AG08396 (cell line): ENCODE data around the gene AMHR2.
"Not testable (repeated sequence)": the region's sequence is repeated elsewhere in the genome, so short reads cannot be mapped to it uniquely, and the experiment has no call there.

Experiments used
- DNase-seq: peaks from one replicate; pipeline ENCODE4 v3.0.0; 2012; ENCODE audit warnings: low spot score, mixed read lengths

AMHR2 gene

DNA sequence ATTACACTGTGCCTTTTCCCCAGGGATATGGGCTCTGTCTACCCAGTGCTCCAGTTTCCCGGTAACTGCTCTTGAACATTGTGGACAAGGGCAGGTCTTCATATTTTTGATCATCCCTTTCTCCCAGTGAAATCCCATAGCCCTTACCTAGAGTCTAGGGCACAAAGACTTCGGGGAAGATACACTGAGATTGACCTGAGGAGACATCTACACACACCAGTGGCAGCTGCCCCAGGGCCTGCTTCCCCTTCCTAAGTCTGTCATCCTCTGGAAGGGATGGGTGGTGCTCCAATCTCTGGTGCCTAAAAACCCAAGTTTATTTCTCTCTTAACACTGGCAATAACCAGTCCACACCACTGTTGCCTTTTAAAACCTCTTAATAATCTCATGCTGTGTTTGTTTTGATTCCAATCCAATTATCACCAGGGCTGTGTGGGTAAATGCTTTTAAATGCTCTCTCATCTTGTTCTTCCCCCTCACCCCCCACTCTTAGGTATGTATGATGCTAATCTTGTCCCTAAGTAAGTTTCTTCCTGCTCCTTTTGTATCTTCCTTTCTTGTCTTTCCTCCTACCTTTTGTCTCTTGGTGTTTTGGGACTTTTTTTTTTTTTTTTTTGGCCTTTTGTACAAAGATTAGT, 7.8 kb upstream of the AMHR2 start:
- not testable (repeated sequence) for DNase-seq

DNA sequence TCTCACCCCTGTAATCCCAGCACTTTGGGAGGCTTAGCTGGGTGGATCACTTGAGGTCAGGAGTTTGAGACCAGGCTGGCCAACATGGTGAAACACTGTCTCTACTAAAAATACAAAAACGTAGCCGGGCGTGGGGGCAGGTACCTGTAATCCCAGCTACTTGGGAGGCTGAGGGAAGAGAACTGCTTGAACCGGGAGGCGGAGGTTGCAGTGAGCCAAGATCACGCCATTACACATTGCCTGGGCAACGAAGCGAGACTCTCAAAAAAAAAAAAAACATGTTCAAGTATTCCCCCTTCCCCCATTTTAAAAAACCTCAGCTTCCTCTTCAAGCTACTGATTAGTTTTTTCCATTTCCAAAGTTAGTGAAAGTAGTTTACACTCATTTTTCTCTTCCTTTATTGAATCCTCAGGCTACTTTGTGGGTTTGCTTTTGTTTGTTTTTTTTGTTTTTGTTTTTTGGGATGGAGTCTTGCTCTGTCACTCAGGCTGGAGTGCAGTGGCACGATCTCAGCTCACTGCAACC, 6.3 kb upstream of the AMHR2 start:
- DNase-seq, result not testable (repeated sequence)

DNA sequence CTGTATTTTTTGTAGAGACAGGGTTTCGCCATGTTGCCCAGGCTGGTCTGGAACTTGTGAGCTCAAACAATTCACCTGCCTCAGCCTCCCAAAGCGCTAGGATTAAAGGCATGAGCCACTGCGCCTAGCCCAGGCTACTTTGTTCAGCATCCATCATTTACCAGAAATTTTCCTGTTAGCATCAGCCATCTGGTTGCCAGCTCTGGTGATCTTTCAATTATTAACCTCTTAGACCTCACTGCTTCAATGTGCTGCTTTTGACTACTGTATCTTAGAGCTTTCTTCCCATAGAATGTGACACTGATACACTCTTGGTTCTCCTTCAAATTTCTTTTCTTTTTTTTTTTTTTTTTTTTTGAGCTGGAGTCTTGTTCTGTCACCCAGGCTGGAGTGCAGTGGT, 5.4 kb upstream of the AMHR2 start:
- DNase-seq, result no peak

DNA sequence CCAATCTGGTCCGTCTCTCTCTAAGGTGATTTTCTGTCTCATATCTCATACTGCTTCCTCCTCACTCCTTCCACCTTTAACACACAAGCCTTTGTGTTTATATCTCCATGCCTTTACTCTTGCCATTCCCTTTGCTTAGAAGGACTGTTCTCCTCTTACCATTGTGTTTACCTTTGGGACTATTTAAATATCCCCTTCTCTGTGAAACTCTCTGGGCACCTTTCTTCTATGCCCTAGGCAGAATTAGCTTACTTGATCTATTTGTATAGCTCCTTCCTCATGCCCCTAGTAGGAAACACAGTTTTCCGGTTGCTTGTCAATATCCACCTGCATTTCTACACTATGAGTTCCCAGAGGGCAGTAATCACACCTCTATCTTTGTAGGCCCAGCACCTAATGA, 3.9 kb upstream of the AMHR2 start:
- DNase-seq, result no peak

DNA sequence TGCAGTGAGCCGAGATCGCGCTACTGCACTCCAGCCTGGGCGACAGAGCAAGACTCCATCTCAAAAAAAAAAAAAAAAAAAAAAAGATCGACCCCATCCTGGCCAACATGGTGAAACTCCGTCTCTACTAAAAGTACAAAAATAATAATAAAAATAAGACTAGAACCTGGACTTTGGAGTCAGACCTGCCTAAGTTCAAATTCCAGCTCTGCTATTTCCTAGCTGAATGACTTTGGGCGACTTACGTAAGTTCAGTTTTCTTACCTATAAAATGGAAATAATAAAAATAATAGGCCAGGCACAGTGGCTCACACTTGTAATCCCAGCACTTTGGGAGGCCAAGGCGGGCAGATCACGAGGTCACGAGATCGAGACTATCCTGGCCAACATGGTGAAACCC, 1.4 kb upstream of the AMHR2 start:
- not testable (repeated sequence) for DNase-seq

DNA sequence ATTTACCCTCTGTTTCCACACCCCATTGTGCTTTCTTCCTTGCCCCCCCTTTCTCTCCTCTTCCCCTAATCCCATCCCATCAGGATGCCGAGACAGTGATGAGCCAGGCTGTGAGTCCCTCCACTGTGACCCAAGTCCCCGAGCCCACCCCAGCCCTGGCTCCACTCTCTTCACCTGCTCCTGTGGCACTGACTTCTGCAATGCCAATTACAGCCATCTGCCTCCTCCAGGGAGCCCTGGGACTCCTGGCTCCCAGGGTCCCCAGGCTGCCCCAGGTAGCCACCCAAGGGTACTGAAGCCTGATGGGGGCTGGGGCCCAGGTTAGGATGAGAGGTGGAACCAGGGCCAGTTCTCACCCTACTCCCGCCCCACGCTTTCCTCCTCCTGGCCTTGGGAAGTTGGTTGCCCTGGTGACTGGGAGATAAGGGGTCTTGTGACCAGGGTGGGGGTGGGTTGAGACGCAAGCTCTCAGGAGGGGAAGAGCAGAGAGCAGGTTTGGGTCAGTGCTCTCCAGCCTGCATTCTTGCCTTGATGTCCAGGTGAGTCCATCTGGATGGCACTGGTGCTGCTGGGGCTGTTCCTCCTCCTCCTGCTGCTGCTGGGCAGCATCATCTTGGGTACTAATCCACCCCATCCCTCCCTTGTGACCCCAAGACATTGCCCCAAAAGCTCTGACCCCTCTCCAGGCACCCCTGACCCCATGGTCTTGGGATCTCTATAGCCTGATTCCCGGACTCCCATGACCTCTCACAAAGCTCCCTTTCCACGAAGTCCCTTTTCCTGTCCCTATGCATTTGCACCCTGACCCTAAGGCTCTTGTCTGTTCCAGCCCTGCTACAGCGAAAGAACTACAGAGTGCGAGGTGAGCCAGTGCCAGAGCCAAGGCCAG, 1.2 kb downstream of the AMHR2 start:
- DNase-seq, result no peak

DNA sequence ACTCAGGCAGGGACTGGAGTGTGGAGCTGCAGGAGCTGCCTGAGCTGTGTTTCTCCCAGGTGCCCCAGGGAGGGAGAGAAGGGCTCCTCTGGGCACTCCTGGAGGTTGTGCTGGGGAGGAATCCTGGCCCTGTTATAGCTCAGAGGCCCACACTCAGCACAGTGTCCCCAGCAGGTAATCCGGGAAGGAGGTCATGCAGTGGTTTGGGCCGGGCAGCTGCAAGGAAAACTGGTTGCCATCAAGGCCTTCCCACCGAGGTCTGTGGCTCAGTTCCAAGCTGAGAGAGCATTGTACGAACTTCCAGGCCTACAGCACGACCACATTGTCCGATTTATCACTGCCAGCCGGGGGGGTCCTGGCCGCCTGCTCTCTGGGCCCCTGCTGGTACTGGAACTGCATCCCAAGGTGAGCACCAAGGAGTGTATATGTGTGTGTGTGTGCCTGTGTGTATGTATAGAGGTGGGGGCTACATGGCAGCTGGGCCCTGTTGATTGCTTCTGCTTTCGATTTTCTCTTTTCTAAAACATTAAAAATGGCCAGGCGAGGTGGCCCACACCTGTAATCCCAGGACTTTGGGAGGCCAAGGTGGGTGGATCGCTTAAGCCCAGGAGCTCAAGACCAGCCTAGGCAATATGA, 2.0 kb downstream of the AMHR2 start:
- DNase-seq, result no peak

DNA sequence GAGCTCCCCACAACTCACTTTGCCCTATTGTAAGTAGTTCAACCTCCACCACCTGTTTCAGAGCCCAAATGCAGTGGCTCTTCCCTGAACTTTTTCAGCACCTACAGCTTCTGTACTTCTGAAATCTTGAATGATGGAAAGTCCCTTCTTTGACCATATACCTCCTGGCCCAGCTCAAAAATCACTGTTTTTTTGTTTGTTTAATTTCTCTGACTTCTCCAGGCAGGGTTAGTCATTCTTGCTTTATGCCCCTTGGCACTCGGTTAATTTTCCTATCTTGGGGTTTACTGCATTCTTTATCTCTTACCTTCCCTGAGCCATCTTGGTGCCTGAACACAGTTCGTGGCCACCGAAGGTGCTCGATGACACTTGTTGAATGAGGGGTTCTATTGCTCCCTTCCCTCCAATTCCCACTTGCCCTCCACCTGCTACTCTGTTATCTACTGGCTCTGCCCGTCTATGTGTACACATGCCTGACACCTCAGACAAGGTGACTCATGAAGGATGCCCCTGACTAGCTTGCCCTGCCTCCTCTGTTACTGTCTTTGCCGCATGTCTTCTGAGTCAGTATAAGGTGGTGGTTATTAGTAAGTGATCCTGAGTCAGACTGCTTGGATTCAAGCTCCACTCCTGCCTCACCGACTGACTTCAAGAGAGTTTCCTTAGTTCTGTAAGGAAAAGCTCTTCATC, 4.4 kb downstream of the AMHR2 start:
- DNase-seq, result peak; percentile 81

DNA sequence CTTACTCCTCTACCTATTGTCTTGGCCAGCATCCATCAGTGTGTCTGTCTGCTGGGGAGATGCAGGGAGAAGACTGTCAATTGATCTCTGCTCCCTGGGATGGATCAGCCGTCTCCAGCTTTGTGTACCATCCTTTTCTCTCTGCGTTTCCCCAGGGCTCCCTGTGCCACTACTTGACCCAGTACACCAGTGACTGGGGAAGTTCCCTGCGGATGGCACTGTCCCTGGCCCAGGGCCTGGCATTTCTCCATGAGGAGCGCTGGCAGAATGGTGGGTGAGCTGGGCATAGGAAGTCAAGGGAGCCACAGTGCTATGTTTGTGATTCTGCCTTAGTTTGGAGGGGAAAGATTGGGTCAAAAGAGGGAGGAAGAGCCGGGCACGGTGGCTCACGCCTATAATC, 5.1 kb downstream of the AMHR2 start:
- no peak for DNase-seq

DNA sequence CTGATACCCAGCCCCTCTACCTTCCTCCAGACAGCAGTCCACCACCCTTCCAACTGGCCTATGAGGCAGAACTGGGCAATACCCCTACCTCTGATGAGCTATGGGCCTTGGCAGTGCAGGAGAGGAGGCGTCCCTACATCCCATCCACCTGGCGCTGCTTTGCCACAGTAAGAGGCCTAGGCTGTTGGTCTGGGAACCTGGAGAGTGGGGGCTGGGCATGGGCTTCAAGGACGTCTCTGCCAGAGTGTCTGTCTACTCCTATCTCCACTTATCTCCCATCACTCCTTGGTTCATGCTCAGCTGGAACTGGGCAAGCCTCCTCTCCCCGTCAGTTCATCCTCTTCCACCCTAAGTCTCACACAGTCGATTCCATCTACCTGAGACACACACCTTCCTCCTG, 6.5 kb downstream of the AMHR2 start:
- DNase-seq, result no peak

DNA sequence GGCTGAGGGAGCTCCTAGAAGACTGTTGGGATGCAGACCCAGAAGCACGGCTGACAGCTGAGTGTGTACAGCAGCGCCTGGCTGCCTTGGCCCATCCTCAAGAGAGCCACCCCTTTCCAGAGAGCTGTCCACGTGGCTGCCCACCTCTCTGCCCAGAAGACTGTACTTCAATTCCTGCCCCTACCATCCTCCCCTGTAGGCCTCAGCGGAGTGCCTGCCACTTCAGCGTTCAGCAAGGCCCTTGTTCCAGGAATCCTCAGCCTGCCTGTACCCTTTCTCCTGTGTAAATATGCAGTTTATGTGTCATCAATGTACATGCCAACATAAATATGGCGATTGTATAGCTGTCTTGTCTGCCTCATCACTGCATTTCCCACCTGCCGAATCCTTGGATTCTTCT, 7.5 kb downstream of the AMHR2 start:
- no peak for DNase-seq

DNA sequence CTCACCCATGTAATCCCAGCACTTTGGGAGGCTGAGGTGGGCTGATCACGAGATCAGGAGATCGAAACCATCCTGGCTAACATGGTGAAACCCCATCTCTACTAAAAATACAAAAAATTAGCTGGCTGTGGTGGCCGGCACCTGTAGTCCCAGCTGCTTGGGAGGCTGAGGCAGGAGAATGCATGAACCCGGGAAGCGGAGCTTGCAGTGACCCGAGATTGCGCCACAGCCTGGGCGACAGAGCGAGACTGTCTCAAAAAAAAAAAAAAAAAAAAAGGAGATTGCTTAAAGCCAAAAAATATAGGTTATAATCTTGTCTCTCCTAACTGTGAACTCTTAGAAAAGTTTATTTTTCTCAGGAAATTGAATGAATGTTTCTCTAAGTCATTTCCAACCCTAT, 11.7 kb downstream of the AMHR2 start:
- not testable (repeated sequence) for DNase-seq

DNA sequence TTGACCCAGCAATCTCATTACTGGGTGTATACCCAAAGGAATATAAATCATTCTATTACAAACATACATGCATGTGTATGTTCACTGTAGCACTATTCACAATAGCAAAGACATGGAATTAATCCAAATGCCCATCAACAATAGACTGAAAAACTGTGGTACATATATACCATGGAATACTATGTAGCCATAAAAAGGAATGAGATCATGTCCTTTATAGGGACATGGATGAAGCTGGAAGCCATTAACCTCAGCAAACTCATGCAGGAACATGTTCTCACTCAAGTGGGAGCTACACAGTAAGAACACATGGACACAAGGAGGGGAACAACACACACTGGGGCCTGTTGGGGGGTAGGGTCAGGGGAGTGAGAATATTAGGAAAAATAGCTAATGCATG, 15.9 kb downstream of the AMHR2 start:
- DNase-seq, result not testable (repeated sequence)

DNA sequence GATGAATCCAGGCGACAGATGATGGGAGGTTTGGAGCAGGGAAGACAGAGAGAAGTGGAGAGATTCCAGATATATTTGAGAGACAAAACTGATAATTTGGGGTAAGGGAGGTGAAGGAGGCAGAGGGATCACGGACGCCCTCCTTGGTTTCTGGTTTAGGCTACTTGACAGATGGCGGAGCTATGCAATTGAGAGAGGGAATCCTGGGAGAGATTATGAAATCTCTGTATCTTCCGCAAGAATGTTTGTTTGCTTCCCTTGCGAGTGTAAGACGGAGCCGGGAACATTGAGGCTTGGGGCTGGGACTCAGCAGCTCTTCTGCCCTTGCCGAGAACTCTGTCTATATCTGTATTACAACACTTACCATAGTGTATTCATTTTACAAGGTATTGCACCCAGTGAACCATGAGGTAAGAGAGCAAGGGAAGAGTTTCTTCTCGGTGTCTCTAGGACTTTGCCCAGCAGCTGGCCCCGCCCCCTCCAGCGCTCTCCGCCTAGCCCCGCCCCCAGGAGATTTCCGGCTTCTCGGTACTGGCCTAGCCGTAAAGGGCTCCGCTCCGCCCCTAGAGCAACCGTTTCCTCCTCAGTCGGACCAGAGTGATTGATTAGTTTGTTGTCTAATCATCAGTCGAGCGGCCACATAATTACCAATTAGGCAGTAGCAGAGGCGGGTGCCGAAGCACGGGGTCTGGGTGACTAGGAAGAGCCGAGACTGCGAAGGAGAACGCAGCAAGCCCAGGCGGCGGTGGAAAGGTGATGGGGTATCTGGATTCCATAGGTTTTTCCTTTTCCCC, 17.6 kb downstream of the AMHR2 start, which contains the start of gene PRR13:
PRR13 (plus strand) TSS at position 695 of the 794 bp plus-strand sequence. CDS start 981 bp downstream, outside the sequence.
- peak; percentile 96 for DNase-seq

DNA sequence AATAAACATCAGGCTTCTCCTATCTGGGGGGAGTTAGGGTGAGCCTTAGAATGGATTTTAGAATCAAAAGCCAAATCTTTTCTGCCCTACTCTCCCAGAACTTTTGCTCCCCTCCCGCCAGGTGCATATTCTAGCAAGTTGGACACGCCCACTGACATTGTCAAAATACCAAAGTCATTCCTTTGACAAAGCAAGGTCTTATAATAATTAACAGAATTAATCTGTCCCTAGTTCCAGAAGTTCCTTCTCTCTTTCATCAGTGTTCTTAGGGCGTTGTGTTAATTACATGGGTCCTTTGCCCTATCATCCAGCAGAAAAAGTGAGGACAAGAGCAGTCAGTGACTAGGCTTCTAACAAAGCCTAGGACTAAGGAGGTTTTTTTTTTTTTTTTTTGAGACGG, 20.3 kb downstream of the AMHR2 start:
- no peak for DNase-seq

DNA sequence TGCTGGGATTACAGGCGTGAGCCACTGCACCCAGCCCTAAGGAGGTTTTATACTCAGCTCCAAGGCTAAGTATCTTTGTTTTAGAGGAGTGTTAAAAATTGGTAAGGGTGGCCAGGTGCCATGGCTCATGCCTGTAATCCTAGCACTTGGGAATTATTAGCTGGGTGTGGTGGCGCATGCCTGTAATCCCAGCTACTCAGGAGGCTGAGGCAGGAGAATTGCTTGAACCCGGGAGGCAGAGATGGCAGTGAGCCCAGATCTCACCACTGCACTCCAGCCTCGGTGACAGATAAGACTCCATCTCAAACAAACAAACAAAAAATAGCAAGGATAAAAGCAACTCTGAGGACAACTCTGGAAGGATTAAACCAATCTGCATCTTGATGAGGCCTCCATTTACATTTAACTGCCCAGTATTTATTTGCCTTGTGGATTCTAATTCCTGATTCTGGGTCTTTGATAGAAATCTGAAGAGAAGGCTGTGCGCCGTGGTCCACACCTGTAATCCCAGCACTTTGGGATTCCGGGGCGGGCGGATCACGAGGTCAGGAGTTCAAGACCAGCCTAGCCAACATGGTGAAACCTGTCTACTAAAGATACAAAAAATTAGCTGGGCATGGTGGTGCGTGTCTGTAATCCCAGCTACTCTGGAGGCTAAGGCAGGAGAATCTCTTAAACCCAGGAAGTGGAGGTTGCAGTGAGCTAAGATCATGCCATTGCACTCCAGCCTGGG, 21.1 kb downstream of the AMHR2 start:
- not testable (repeated sequence) for DNase-seq

DNA sequence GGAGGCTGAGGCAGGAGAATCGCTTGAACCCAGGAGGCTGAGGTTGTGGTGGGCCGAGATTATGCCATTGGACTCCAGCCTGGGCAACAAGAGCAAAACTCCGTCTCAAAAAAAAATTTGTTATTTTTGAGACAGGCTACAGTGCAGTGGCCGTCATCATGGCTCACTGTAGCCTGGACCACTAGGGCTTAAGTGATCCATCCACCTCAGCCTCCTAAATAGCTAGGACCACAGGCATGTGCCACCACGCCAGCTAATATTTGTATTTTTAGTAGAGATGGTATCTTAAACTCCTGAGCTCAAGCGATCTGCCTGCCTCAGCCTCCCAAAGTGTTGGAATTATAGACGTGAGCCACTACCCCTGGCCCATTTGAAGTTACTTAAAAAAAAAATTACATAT, 27.3 kb downstream of the AMHR2 start:
- DNase-seq, result no peak

DNA sequence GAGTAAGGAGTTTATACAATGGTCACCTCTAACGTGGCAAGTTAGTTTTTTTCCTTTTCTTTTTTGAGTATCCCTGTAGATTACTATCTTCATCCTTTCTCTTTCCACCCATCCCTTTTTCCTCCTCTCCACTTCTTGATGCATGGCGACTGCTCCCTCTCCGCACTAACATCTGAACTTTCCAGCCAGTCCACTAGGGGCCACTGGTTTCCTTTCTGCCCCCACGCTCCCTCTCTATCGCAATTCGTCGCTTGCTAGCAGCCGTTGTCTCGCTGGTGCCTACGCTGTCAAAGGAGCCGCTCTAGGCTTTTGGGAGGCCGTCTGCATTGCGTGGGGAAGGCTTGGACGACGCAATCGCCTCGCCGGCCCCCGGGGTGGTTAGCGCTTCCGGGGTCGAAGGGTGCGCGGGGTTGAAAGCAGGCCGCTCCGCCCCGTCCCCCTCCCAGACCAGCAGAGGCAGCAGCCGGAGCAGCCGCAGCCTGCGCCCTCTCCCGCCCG, 28.1 kb downstream of the AMHR2 start, which contains the start of gene PCBP2:
PCBP2 (plus strand) TSS at position 442 of the 498 bp plus-strand sequence. CDS start 2,699 bp downstream, outside the sequence.
- peak; percentile 97 for DNase-seq

DNA sequence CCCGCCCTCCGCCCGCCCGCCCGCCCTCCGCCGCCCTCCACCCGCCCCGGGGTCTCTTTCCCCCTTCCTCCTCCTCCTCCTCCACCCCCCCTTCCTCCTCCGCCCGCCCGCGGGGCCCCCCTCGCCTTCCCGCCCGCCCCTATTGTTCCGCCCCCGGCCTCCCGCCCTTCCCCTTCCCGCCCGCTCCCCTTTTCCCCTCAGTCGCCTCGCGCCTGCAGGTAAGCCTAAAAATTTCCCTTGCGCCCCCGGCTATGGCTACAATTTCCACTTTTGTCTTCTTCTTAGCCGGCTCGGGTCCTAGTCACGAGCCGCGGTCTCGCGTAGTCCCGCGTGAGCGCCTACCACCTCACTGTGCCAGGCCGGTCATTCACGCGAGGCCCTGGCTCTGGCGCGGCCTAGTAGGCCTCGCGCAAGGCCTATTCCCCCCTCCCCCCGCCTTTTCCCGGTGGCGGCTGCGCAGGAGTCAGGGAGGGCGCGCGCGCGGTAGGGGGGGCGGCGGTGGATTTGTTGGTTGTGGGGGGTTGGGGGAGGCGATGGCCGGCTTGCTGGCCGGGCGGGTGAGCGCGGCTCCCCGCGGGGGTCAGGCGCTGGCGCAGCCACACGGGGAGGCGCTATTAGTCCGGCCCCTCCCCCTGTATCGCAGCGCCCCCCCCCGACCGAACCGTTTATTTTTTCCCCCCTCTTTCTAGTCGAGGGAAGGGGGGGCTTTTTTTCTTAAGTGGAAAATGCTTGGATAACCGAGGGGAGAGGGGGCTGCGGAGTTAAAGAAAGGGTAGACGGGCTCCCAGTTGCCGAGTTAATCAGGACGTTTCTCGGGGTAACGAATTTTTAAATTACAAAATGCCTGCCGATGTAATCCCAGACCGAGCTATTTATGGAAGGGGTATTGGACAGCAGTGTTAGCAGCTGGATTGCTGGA, 28.8 kb downstream of the AMHR2 start:
- DNase-seq, result peak; percentile 91
